Esophagus squamous epithelium (tissue), 5 donors: ENCODE data around the gene LIPC. TPM values are rescaled to one million over a fixed set of nuclear protein-coding genes. Genes with fewer than 3 reads are reported as not detected.
"Not testable (repeated sequence)": the region's sequence is repeated elsewhere in the genome, so short reads cannot be mapped to it uniquely, and the experiment has no call there.

ENCODE experiments used
- DNase-seq: peaks from one replicate; lab custom pipeline; 2025; lab: John Stamatoyannopoulos, UW
- H3K27ac ChIP-seq, 4 donors: fragments of 200-600 bp; sonication (generic); one replicate each; pipeline ENCODE4 v1.5.1; 2016 to 2019; ENCODE audit warnings: mild to moderate bottlenecking in 1 of 4
- H3K27me3 ChIP-seq, 4 donors: fragments of 200-600 bp; sonication (generic); 1 replicate in 3 of 4; 2 replicates in 1 of 4; pipeline versions ENCODE4 v1.5.1 to v1.6.0; 2017 to 2021; ENCODE audit warnings: antibody characterized with exemption in 1 of 4
- H3K36me3 ChIP-seq, 3 donors: fragments of 200-600 bp; sonication (generic); one replicate each; pipeline ENCODE4 v1.5.1; 2016 to 2019
- H3K4me1 ChIP-seq, 3 donors: fragments of 200-600 bp; sonication (generic); one replicate each; pipeline ENCODE4 v1.5.1; 2017 to 2019
- H3K4me3 ChIP-seq, 4 donors: fragments of 200-600 bp; sonication (generic); 1 replicate in 3 of 4; 2 replicates in 1 of 4; pipeline ENCODE4 v1.5.1; 2016 to 2019; ENCODE audit warnings: mild to moderate bottlenecking in 2 of 4, moderate library complexity in 1 of 4
- H3K9me3 ChIP-seq, 3 donors: fragments of 200-600 bp; sonication (generic); one replicate each; pipeline ENCODE4 v1.5.1; 2016 to 2019
- CTCF ChIP-seq, 6 experiments: fragments of 450-650 bp in 4 of 6; fragments of 200-600 bp in 2 of 6; sonication (generic) in 2 of 6; IDR thresholded peaks; one replicate each; pipeline ENCODE4 v1.5.1; 2016 to 2019; ENCODE audit warnings: antibody characterized with exemption in 6 of 6, mild to moderate bottlenecking in 4 of 6, moderate library complexity in 4 of 6
- POLR2A ChIP-seq, 4 donors: fragments of 450-650 bp; IDR thresholded peaks; one replicate each; pipeline ENCODE4 v1.6.1; 2017; ENCODE audit warnings: antibody characterized with exemption in 4 of 4, mild to moderate bottlenecking in 4 of 4, moderate library complexity in 3 of 4
- WGBS, 2 donors: methylation state at CpG; one replicate each; pipeline ENCODE4 v1.1.5; 2018; 5-methylcytosine and 5-hydroxymethylcytosine counted together
- intact Hi-C: fragments of 100-400 bp; cut with DNase I; formaldehyde crosslinking; loops from one replicate; pipeline ENCODE4 v1.15.0; 2022
- total RNA-seq, 4 donors: library from RNA; depleted of rRNA; stranded (reverse); fragments of >200 nt; gene quantifications; one replicate each; pipeline ENCODE4 v1.1.0, GENCODE V29; 2016
- donor health status: DM: yes; HTN: yes; CAD: no.

The LIPC gene
- total RNA-seq, 4 donors from 2014 or later = 0.27 to 1.1 (median 0.38) TPM; not detected in 1

- no peak for DNase-seq
- Histone ChIP-seq H3K27me3 (no peaks in the 10 kb centered on the region), H3K9me3 (no peaks in the 10 kb centered on the region), H3K4me3 (no peak overlapping the region), H3K36me3 (peaks cover 0 to 66% (median 0%) of the 10 kb centered on the region in 3 donors), H3K4me1 (no peaks in the 10 kb centered on the region), H3K27ac (no peak overlapping the region)
- TF ChIP-seq CTCF (IDR thresholded peaks at IDR 0.05) (no peak), POLR2A (IDR thresholded peaks at IDR 0.05) (no peak)
- intact Hi-C loops = no loop called here
- 93 to 96% methylated on average over 4 of the region's 4 CpGs for WGBS, 2 donors
Measured at GRCh38 chr15:58598829-58599210, 167.0 kb downstream of the LIPC start.

- H3K4me3 ChIP-seq = no peak overlapping the region
- peaks cover 0 to 45% (median 0%) of the 10 kb centered on the region in 3 donors for H3K36me3 ChIP-seq
- H3K9me3 ChIP-seq = no peaks in the 10 kb centered on the region
- H3K27me3 ChIP-seq = no peaks in the 10 kb centered on the region
- 78 to 84% methylated on average over 2 of the region's 2 CpGs for WGBS, 2 donors
- TF ChIP-seq POLR2A (IDR thresholded peaks at IDR 0.05) = no peak
- no peak for TF ChIP-seq CTCF (IDR thresholded peaks at IDR 0.05)
- H3K27ac ChIP-seq = no peak overlapping the region
- H3K4me1 ChIP-seq = peaks cover 0 to 14% (median 3%) of the 10 kb centered on the region in 3 donors
- no peak for DNase-seq
- intact Hi-C loops = no loop called here
Measured at GRCh38 chr15:58602823-58603222, 171.0 kb downstream of the LIPC start.

- peak overlapping the region in 3 of 4 donors; percentile 56 to 67 (median 59) for H3K27ac ChIP-seq
- intact Hi-C loops = not testable (repeated sequence)
Measured at GRCh38 chr15:58603927-58604326, 172.1 kb downstream of the LIPC start.

GRCh38 chr15:58604455-58604923, 172.7 kb downstream of the LIPC start:
- intact Hi-C loops = no loop called here
- 68 to 91% methylated on average over 4 of the region's 4 CpGs for WGBS, 2 donors
- H3K4me1 ChIP-seq = peaks cover 0 to 14% (median 3%) of the 10 kb centered on the region in 3 donors
- no peak for DNase-seq
- no peaks in the 10 kb centered on the region for H3K27me3 ChIP-seq
- H3K36me3 ChIP-seq = peaks cover 0 to 49% (median 0%) of the 10 kb centered on the region in 3 donors
- H3K4me3 ChIP-seq = no peak overlapping the region
- no peaks in the 10 kb centered on the region for H3K9me3 ChIP-seq
- peak overlapping the region in 3 of 4 donors; percentile 59 to 68 (median 67) for H3K27ac ChIP-seq
- TF ChIP-seq POLR2A (IDR thresholded peaks at IDR 0.05) (no peak), CTCF (IDR thresholded peaks at IDR 0.05) (no peak)

More at GRCh38 chr15:58603927-58604326, 172.1 kb downstream of the LIPC start:
- H3K9me3 ChIP-seq, H3K4me3 ChIP-seq, DNase-seq, H3K27me3 ChIP-seq: not testable (repeated sequence)
- 90 to 92% methylated on average over 8 of the region's 8 CpGs for WGBS, 2 donors
- Histone ChIP-seq H3K36me3 (peaks cover 0 to 49% (median 0%) of the 10 kb centered on the region in 3 donors), H3K4me1 (peaks cover 0 to 14% (median 3%) of the 10 kb centered on the region in 3 donors)

- Histone ChIP-seq H3K9me3 (no peaks in the 10 kb centered on the region), H3K4me1 (peaks cover 0 to 14% (median 3%) of the 10 kb centered on the region in 3 donors), H3K4me3 (no peak overlapping the region), H3K27me3 (no peaks in the 10 kb centered on the region), H3K36me3 (peaks cover 0 to 60% (median 0%) of the 10 kb centered on the region in 3 donors), H3K27ac (no peak overlapping the region)
- intact Hi-C loops = no loop called here
- no peak for TF ChIP-seq CTCF (IDR thresholded peaks at IDR 0.05)
- no peak for TF ChIP-seq POLR2A (IDR thresholded peaks at IDR 0.05)
- no peak for DNase-seq
- 91 to 98% methylated on average over 3 of the region's 3 CpGs for WGBS, 2 donors
Measured at GRCh38 chr15:58605931-58606530, 174.2 kb downstream of the LIPC start.
